Measurements from ENCODE around the gene TBL1Y. TPM values are rescaled to one million over a fixed set of nuclear protein-coding genes. Genes with fewer than 3 reads are reported as not detected.

Gene TBL1Y
- total RNA-seq, 1 experiment from 2014 or later, result not detected

GRCh38 chrY:7097021-7097420 is 186.5 kb downstream of the TBL1Y start:
- intact Hi-C loops (cut with micrococcal nuclease; ENCODE audit: unreplicated experiment), result no loop called here
- CTCF ChIA-PET, result no interaction called here
- H3K4me1 Mint-ChIP-seq (ENCODE audit: low read depth, unreplicated experiment), result no peaks in the 10 kb centered on the region
- no peak for DNase-seq
- no peaks in the 10 kb centered on the region for H3K9me3 Mint-ChIP-seq (ENCODE audit: low read depth, unreplicated experiment)
- TF ChIP-seq CTCF (IDR thresholded peaks at IDR 0.05; ENCODE audit: unreplicated experiment), result no peak
- H3K27me3 Mint-ChIP-seq (ENCODE audit: unreplicated experiment), result no peaks in the 10 kb centered on the region
- H3K4me3 Mint-ChIP-seq (ENCODE audit: low read depth, unreplicated experiment), result no peak overlapping the region
- no TSS peak for BruUV-seq (replicated peaks)
- no peaks in the 10 kb centered on the region for H3K36me3 Mint-ChIP-seq (ENCODE audit: insufficient read depth, unreplicated experiment)
- no peak overlapping the region for H3K27ac Mint-ChIP-seq (ENCODE audit: unreplicated experiment)

GRCh38 chrY:7099742-7100141 is 189.2 kb downstream of the TBL1Y start:
- Mint-ChIP-seq H3K36me3 (ENCODE audit: insufficient read depth, unreplicated experiment) (no peaks in the 10 kb centered on the region), H3K27ac (ENCODE audit: unreplicated experiment) (no peak overlapping the region), H3K4me1 (ENCODE audit: low read depth, unreplicated experiment) (no peaks in the 10 kb centered on the region), H3K4me3 (ENCODE audit: low read depth, unreplicated experiment) (no peak overlapping the region), H3K9me3 (ENCODE audit: low read depth, unreplicated experiment) (no peaks in the 10 kb centered on the region), H3K27me3 (ENCODE audit: unreplicated experiment) (no peaks in the 10 kb centered on the region)
- no peak for DNase-seq
- TF ChIP-seq CTCF (IDR thresholded peaks at IDR 0.05; ENCODE audit: unreplicated experiment), result no peak
- CTCF ChIA-PET, result no interaction called here
- no TSS peak for BruUV-seq (replicated peaks)
- intact Hi-C loops (cut with micrococcal nuclease; ENCODE audit: unreplicated experiment), result no loop called here

- Mint-ChIP-seq H3K9me3 (ENCODE audit: low read depth, unreplicated experiment) (no peaks in the 10 kb centered on the region), H3K27me3 (ENCODE audit: unreplicated experiment) (no peaks in the 10 kb centered on the region), H3K36me3 (ENCODE audit: insufficient read depth, unreplicated experiment) (no peaks in the 10 kb centered on the region), H3K4me3 (ENCODE audit: low read depth, unreplicated experiment) (no peak overlapping the region), H3K4me1 (ENCODE audit: low read depth, unreplicated experiment) (no peaks in the 10 kb centered on the region), H3K27ac (ENCODE audit: unreplicated experiment) (no peak overlapping the region)
- no peak for DNase-seq
- no TSS peak for BruUV-seq (replicated peaks)
- no peak for TF ChIP-seq CTCF (IDR thresholded peaks at IDR 0.05; ENCODE audit: unreplicated experiment)
- intact Hi-C loops (cut with micrococcal nuclease; ENCODE audit: unreplicated experiment), result no loop called here
- CTCF ChIA-PET, result no interaction called here
These were observed 192.2 kb downstream of the TBL1Y start for GRCh38 chrY:7102680-7103079.

GRCh38 chrY:7107179-7107578 is 196.7 kb downstream of the TBL1Y start:
- Mint-ChIP-seq H3K4me1 (ENCODE audit: low read depth, unreplicated experiment) (no peaks in the 10 kb centered on the region), H3K27ac (ENCODE audit: unreplicated experiment) (no peak overlapping the region), H3K9me3 (ENCODE audit: low read depth, unreplicated experiment) (no peaks in the 10 kb centered on the region), H3K4me3 (ENCODE audit: low read depth, unreplicated experiment) (no peak overlapping the region), H3K36me3 (ENCODE audit: insufficient read depth, unreplicated experiment) (no peaks in the 10 kb centered on the region), H3K27me3 (ENCODE audit: unreplicated experiment) (no peaks in the 10 kb centered on the region)
- no peak for TF ChIP-seq CTCF (IDR thresholded peaks at IDR 0.05; ENCODE audit: unreplicated experiment)
- CTCF ChIA-PET, result no interaction called here
- BruUV-seq (replicated peaks), result no TSS peak
- intact Hi-C loops (cut with micrococcal nuclease; ENCODE audit: unreplicated experiment), result no loop called here
- DNase-seq, result no peak

- no peak overlapping the region for H3K4me3 Mint-ChIP-seq (ENCODE audit: low read depth, unreplicated experiment)
- no peaks in the 10 kb centered on the region for H3K9me3 Mint-ChIP-seq (ENCODE audit: low read depth, unreplicated experiment)
- intact Hi-C loops (cut with micrococcal nuclease; ENCODE audit: unreplicated experiment), result no loop called here
- no peaks in the 10 kb centered on the region for H3K36me3 Mint-ChIP-seq (ENCODE audit: insufficient read depth, unreplicated experiment)
- TF ChIP-seq CTCF (IDR thresholded peaks at IDR 0.05; ENCODE audit: unreplicated experiment), result no peak
- CTCF ChIA-PET, result no interaction called here
- H3K4me1 Mint-ChIP-seq (ENCODE audit: low read depth, unreplicated experiment), result no peaks in the 10 kb centered on the region
- no peak for DNase-seq
- no peak overlapping the region for H3K27ac Mint-ChIP-seq (ENCODE audit: unreplicated experiment)
- H3K27me3 Mint-ChIP-seq (ENCODE audit: unreplicated experiment), result no peaks in the 10 kb centered on the region
- no TSS peak for BruUV-seq (replicated peaks)
These were observed 199.6 kb downstream of the TBL1Y start for GRCh38 chrY:7110086-7110485.

Data from Calu3 (cell line).